Measurements from ENCODE around the gene E4F1.

Gene E4F1

DNA sequence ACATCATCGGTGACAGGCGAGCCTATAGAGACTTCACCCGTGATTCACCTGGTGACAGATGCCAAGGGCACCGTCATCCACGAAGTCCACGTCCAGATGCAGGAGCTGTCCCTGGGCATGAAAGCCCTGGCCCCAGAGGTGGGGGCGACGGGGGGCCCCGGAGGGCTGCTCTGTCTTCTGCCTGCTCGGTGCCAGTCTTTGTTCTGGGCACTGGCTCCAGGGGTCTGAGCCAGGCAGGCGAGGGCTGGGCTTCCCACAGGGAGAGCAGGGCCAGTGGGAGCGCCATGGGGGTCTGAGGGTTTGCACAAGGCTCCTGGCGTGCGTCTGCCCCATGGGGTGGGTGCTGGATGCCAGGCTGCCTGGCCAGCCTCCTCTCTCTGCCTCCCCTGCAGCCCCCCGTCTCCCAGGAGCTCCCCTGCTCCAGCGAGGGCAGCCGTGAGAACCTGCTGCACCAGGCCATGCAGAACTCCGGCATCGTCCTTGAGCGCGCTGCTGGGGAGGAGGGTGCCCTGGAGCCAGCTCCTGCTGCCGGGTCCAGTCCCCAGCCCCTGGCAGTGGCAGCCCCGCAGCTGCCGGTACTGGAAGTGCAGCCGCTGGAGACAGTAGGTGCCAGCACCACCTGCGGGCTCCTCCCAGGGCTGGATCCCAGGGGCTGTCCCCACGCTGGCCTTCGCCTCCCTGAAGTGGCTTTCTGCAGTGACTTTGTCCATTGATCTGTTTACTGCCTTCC lies 9.8 kb downstream of the E4F1 start:
- intact Hi-C loops (cut with DNase I; ENCODE audit: low total_unique reads) = no loop called here
- Histone ChIP-seq H3K4me1 (peaks cover 7 to 21% (median 21%) of the 10 kb centered on the region in 4 donors), H3K9me3 (no peaks in the 10 kb centered on the region), H3K27me3 (peaks cover 0 to 19% of the 10 kb centered on the region in 2 donors), H3K27ac (no peak overlapping the region), H3K36me3 (peaks cover 66 to 77% (median 76%) of the 10 kb centered on the region in 3 donors), H3K4me3 (no peak overlapping the region)
- DNase-seq = no peak
- TF ChIP-seq, protein P1, sequence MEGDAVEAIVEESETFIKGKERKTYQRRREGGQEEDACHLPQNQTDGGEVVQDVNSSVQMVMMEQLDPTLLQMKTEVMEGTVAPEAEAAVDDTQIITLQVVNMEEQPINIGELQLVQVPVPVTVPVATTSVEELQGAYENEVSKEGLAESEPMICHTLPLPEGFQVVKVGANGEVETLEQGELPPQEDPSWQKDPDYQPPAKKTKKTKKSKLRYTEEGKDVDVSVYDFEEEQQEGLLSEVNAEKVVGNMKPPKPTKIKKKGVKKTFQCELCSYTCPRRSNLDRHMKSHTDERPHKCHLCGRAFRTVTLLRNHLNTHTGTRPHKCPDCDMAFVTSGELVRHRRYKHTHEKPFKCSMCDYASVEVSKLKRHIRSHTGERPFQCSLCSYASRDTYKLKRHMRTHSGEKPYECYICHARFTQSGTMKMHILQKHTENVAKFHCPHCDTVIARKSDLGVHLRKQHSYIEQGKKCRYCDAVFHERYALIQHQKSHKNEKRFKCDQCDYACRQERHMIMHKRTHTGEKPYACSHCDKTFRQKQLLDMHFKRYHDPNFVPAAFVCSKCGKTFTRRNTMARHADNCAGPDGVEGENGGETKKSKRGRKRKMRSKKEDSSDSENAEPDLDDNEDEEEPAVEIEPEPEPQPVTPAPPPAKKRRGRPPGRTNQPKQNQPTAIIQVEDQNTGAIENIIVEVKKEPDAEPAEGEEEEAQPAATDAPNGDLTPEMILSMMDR (IDR thresholded peaks at IDR 0.05) = no peak

DNA sequence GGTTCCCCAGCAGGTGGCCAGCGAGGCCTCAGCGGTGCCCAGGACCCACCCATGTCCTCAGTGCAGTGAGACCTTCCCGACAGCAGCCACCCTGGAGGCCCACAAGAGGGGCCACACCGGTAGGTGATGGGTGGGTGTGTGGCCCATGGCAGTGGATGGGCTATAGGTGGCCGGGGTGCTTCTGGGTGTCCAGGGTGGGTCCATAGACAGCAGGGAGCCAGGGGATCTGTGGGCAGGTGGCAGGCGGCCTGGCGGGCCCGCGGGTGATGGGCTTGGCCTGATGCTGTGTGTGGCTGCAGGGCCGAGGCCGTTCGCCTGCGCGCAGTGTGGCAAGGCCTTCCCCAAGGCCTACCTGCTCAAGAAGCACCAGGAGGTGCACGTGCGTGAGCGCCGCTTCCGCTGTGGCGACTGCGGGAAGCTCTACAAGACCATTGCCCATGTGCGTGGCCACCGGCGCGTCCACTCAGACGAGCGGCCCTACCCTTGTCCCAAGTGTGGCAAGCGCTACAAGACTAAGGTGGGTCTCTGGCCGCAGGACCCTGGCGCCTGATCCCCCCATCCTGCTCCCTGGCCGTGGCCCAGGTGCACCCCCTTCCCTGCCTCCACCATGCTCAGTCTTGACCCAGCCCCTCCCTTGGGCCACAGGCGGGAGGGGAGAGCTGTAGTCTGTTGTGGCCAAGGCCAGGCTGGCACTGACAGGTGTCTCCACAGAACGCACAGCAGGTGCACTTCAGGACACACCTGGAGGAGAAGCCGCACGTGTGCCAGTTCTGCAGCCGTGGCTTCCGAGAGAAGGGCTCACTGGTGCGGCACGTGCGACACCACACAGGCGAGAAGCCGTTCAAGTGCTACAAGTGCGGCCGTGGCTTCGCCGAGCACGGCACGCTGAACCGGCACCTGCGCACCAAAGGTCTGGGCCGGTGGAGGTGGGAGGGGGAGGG lies 10.8 kb downstream of the E4F1 start:
- no peak for DNase-seq
- TF ChIP-seq, protein P1 (IDR thresholded peaks at IDR 0.05) = no peak
- intact Hi-C loops (cut with DNase I; ENCODE audit: low total_unique reads) = no loop called here
- Histone ChIP-seq H3K27me3 (peaks cover 0 to 19% of the 10 kb centered on the region in 2 donors), H3K9me3 (no peaks in the 10 kb centered on the region), H3K4me1 (peaks cover 7 to 21% (median 21%) of the 10 kb centered on the region in 4 donors), H3K27ac (no peak overlapping the region), H3K4me3 (no peak overlapping the region), H3K36me3 (peaks cover 57 to 69% (median 67%) of the 10 kb centered on the region in 3 donors)

DNA sequence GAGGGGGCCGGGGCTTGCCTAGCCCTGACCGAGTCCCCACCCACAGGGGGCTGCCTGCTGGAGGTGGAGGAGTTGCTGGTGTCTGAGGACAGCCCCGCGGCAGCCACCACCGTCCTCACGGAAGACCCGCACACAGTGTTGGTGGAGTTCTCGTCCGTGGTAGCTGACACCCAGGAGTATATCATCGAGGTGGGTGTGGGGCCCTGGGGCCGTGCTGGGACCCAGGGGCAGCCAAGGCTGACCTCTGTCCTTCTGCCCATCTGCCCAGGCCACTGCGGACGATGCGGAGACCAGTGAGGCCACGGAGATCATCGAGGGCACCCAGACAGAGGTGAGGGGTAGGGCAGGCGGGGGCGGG lies 11.4 kb downstream of the E4F1 start:
- Histone ChIP-seq H3K36me3 (peaks cover 51 to 69% (median 61%) of the 10 kb centered on the region in 3 donors), H3K27me3 (peaks cover 0 to 19% of the 10 kb centered on the region in 2 donors), H3K27ac (no peak overlapping the region), H3K4me1 (peaks cover 7 to 21% (median 21%) of the 10 kb centered on the region in 4 donors), H3K4me3 (no peak overlapping the region), H3K9me3 (no peaks in the 10 kb centered on the region)
- intact Hi-C loops (cut with DNase I; ENCODE audit: low total_unique reads) = no loop called here
- DNase-seq = no peak
- TF ChIP-seq, protein P1 (IDR thresholded peaks at IDR 0.05) = no peak

DNA sequence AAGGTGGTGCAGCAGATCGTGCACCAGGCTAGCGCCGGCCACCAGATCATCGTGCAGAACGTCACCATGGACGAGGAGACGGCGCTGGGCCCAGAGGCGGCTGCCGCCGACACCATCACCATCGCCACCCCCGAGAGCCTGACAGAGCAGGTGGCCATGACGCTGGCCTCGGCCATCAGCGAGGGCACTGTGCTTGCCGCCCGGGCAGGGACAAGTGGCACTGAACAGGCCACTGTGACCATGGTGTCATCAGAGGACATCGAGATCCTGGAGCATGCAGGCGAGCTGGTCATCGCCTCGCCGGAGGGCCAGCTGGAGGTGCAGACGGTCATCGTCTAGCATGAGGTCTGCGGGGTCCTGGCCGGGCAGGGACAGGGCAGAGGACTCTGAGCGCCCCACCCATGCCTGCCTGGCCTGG lies 11.9 kb downstream of the E4F1 start:
- H3K9me3 ChIP-seq = no peaks in the 10 kb centered on the region
- peaks cover 7 to 21% (median 21%) of the 10 kb centered on the region in 4 donors for H3K4me1 ChIP-seq
- H3K36me3 ChIP-seq = peaks cover 48 to 69% (median 56%) of the 10 kb centered on the region in 3 donors
- TF ChIP-seq, protein P1 (IDR thresholded peaks at IDR 0.05) = no peak
- peaks cover 0 to 19% of the 10 kb centered on the region in 2 donors for H3K27me3 ChIP-seq
- no peak overlapping the region for H3K4me3 ChIP-seq
- no peak for DNase-seq
- intact Hi-C loops (cut with DNase I; ENCODE audit: low total_unique reads) = no loop called here
- H3K27ac ChIP-seq = no peak overlapping the region

DNA sequence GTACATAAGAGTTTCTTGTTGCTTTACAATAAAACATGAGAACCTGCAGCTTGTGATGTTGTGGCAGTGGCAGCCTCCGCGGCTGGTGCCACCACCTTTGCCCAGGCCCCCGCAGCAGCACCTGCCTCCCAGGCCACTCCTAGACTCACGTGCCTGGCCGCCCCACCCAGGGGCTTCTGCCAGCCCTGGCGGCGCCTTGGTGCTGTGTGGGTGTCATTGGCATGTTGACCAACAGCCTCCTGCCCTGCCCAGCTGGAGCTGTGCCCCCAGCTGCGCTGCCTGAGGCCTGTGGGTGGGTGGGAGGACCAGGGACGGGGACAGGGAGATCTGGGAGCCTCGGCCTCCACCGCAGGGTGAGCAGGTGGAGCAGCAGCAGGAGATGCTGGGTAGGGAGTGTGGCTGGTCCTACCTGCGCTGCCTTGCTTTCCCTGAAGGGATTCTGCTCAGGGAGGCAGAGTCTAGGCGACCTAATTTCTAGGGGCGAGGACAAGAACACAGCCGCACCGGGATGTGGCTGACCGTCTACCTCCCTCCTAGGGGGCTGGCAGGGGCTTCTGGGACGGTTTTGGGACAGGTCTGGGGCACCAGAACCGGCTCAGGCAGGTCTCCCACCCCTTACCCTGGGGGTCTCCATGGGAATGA lies 12.4 kb downstream of the E4F1 start:
- intact Hi-C loops (cut with DNase I; ENCODE audit: low total_unique reads) = no loop called here
- TF ChIP-seq, protein P1 (IDR thresholded peaks at IDR 0.05) = no peak

More for the DNA sequence above, 12.4 kb downstream of the E4F1 start:
- DNase-seq = no peak
- no peak overlapping the region for H3K27ac ChIP-seq
- peaks cover 7 to 21% (median 21%) of the 10 kb centered on the region in 4 donors for H3K4me1 ChIP-seq
- no peak overlapping the region for H3K4me3 ChIP-seq
- H3K9me3 ChIP-seq = no peaks in the 10 kb centered on the region
- H3K36me3 ChIP-seq = peaks cover 45 to 69% (median 50%) of the 10 kb centered on the region in 3 donors
- peaks cover 0 to 19% of the 10 kb centered on the region in 2 donors for H3K27me3 ChIP-seq

Measured in tibial artery (tissue), 4 donors.